ENCODE results near the gene ITGB6. TPM values are rescaled to one million over a fixed set of nuclear protein-coding genes. Genes with fewer than 3 reads are reported as not detected.

Gene ITGB6
- total RNA-seq, 4 donors from 2014 or later, result 0.81 to 2.8 (median 1.0) TPM

- H3K27ac ChIP-seq, result peak overlapping the region; percentile 14 to 73 (median 46)
- no peak for ATAC-seq
- H3K36me3 ChIP-seq, result no peaks in the 10 kb centered on the region
- H3K27me3 ChIP-seq, result no peaks in the 10 kb centered on the region
- H3K9me3 ChIP-seq, result no peaks in the 10 kb centered on the region
- H3K4me1 ChIP-seq, result peaks cover 0 to 7% of the 10 kb centered on the region in 2 donors
- DNase-seq, result no peak
- intact Hi-C loops (cut with DNase I; ENCODE audit: low total_unique reads), result no loop called here
- no peak for TF ChIP-seq POLR2A (IDR thresholded peaks at IDR 0.05)
- TF ChIP-seq, protein P1, sequence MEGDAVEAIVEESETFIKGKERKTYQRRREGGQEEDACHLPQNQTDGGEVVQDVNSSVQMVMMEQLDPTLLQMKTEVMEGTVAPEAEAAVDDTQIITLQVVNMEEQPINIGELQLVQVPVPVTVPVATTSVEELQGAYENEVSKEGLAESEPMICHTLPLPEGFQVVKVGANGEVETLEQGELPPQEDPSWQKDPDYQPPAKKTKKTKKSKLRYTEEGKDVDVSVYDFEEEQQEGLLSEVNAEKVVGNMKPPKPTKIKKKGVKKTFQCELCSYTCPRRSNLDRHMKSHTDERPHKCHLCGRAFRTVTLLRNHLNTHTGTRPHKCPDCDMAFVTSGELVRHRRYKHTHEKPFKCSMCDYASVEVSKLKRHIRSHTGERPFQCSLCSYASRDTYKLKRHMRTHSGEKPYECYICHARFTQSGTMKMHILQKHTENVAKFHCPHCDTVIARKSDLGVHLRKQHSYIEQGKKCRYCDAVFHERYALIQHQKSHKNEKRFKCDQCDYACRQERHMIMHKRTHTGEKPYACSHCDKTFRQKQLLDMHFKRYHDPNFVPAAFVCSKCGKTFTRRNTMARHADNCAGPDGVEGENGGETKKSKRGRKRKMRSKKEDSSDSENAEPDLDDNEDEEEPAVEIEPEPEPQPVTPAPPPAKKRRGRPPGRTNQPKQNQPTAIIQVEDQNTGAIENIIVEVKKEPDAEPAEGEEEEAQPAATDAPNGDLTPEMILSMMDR (IDR thresholded peaks at IDR 0.05 in 4 of 5, conservative IDR thresholded peaks at IDR 0.05 in 1 of 5), result no peak
- no peak overlapping the region for H3K4me3 ChIP-seq
- in situ Hi-C loops (cut with MboI; ENCODE audit: low sequenced_read_pairs in 4 of 4), result no loop called here
Measured at GRCh38 chr2:160139991-160140390, 60.1 kb downstream of the ITGB6 start.

DNA sequence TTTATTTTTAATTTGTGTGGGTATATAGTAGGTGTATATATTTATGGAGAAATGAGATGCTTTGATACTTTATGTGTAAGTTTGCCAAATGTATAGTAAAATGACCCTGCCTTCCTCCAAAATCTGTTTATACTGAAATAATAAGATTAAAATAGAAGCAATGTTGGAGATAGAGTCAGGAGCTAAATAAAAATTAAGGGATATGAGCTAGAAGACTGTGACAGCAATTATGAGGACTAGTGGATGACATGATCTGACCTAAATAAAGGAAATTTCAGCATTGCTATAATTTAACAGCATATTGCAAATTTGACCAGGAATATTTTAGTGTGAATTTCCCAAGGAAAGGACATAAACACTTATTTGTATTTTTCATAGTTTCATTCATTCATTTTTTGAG is 60.7 kb downstream of the ITGB6 start:
- Histone ChIP-seq H3K9me3 (no peaks in the 10 kb centered on the region), H3K4me3 (no peak overlapping the region), H3K27me3 (no peaks in the 10 kb centered on the region), H3K4me1 (peaks cover 0 to 7% of the 10 kb centered on the region in 2 donors), H3K36me3 (no peaks in the 10 kb centered on the region), H3K27ac (peak overlapping the region; percentile 14 to 73 (median 46))
- intact Hi-C loops (cut with DNase I; ENCODE audit: low total_unique reads), result no loop called here
- in situ Hi-C loops (cut with MboI; ENCODE audit: low sequenced_read_pairs in 4 of 4), result no loop called here
- no peak for DNase-seq
- TF ChIP-seq POLR2A (IDR thresholded peaks at IDR 0.05), result no peak
- TF ChIP-seq, protein P1 (IDR thresholded peaks at IDR 0.05 in 4 of 5, conservative IDR thresholded peaks at IDR 0.05 in 1 of 5), result no peak
- no peak for ATAC-seq

DNA sequence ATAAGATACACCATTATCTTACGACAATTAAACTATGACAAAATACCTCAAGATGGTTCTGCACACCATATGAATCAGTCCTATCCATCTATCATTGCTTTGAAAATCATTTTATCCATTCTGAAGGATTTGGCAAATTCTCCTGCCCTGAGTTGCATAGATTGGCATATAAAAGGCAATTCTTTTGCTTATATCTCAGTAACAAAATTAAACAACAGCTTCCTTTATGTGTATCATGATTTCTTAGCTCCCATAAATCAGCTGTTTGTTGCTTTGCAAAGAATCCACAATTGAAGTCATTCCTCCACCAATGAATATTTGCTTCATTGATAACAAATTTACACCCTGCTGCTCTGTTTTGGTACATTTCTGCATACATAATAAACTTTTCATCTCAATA is 61.7 kb downstream of the ITGB6 start:
- ATAC-seq, result no peak
- DNase-seq, result no peak
- no peaks in the 10 kb centered on the region for H3K27me3 ChIP-seq
- H3K4me1 ChIP-seq, result peaks cover 0 to 7% of the 10 kb centered on the region in 2 donors
- TF ChIP-seq, protein P1 (IDR thresholded peaks at IDR 0.05 in 4 of 5, conservative IDR thresholded peaks at IDR 0.05 in 1 of 5), result no peak
- no peak for TF ChIP-seq POLR2A (IDR thresholded peaks at IDR 0.05)
- H3K4me3 ChIP-seq, result no peak overlapping the region
- H3K9me3 ChIP-seq, result no peaks in the 10 kb centered on the region
- H3K27ac ChIP-seq, result peak overlapping the region in 1 of 4 donors; percentile 69
- no peaks in the 10 kb centered on the region for H3K36me3 ChIP-seq
- in situ Hi-C loops (cut with MboI; ENCODE audit: low sequenced_read_pairs in 4 of 4) (no loop called here), intact Hi-C loops (cut with DNase I; ENCODE audit: low total_unique reads) (no loop called here)

DNA sequence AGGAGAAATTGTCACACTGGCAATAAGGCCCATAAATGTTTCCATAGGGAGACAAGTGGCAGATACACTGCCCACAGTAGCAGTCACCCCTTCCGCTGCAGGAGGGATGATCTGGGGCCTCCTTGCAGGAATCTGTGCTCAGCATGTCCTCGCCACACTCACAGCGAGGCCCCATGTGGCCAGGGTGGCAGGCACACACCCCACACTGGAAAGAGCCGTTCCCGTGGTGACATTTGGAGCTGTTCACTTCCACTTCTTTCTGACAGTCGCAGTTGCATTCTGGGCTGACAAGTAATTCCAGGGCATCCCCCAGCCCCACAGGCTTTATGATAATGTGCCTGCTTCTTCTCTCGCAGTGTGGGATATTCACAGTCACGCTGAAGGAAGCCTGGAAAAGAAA is 62.6 kb downstream of the ITGB6 start:
- TF ChIP-seq, protein P1 (IDR thresholded peaks at IDR 0.05 in 4 of 5, conservative IDR thresholded peaks at IDR 0.05 in 1 of 5), result no peak
- no peak for TF ChIP-seq POLR2A (IDR thresholded peaks at IDR 0.05)
- in situ Hi-C loops (cut with MboI; ENCODE audit: low sequenced_read_pairs in 4 of 4) (no loop called here), intact Hi-C loops (cut with DNase I; ENCODE audit: low total_unique reads) (no loop called here)
- Histone ChIP-seq H3K4me1 (peaks cover 0 to 7% of the 10 kb centered on the region in 2 donors), H3K27me3 (no peaks in the 10 kb centered on the region), H3K9me3 (no peaks in the 10 kb centered on the region), H3K4me3 (no peak overlapping the region), H3K27ac (peak overlapping the region in 3 of 4 donors; percentile 1 to 69 (median 25)), H3K36me3 (no peaks in the 10 kb centered on the region)
- DNase-seq (no peak), ATAC-seq (no peak)

- H3K27me3 ChIP-seq, result no peaks in the 10 kb centered on the region
- no peak overlapping the region for H3K4me3 ChIP-seq
- H3K4me1 ChIP-seq, result no peaks in the 10 kb centered on the region
- ATAC-seq, result no peak
- in situ Hi-C loops (cut with MboI; ENCODE audit: low sequenced_read_pairs in 4 of 4), result no loop called here
- H3K9me3 ChIP-seq, result no peaks in the 10 kb centered on the region
- no peak for DNase-seq
- H3K27ac ChIP-seq, result peak overlapping the region in 1 of 4 donors; percentile 29
- H3K36me3 ChIP-seq, result no peaks in the 10 kb centered on the region
- intact Hi-C loops (cut with DNase I; ENCODE audit: low total_unique reads), result no loop called here
- TF ChIP-seq, protein P1 (IDR thresholded peaks at IDR 0.05 in 4 of 5, conservative IDR thresholded peaks at IDR 0.05 in 1 of 5), result no peak
Measured at GRCh38 chr2:160132761-160133160, 67.3 kb downstream of the ITGB6 start.
